Pancreas (tissue), 10 donors: Measurements from ENCODE around the gene ZMYM5. TPM values are rescaled to one million over a fixed set of nuclear protein-coding genes. Genes with fewer than 3 reads are reported as not detected.
"Not testable (repeated sequence)": the region's sequence is repeated elsewhere in the genome, so short reads cannot be mapped to it uniquely, and the experiment has no call there.

Source experiments
- ATAC-seq, 4 donors: fragments of 200-7000 bp; cut with Tn5 transposase; one replicate each; pipeline versions ENCODE4 v1.8.0 to v1.9.1; 2020; ENCODE audit warnings: mild to moderate bottlenecking in 4 of 4, moderate library complexity in 4 of 4
- DNase-seq, 6 donors: peaks; one replicate each; pipeline ENCODE4 v3.0.0-alpha.2; 2020
- FAIRE-seq: peaks from 2 replicates; lab custom pipeline; 2012; peaks lifted over from hg19 to GRCh38; lab: Jason Lieb, UNC
- H3K27ac ChIP-seq, 4 donors: fragments of 200-600 bp; sonication (generic); 1 replicate in 3 of 4; 2 replicates in 1 of 4; pipeline versions ENCODE4 v1.5.0 to v1.8.0; 2020
- H3K27me3 ChIP-seq, 4 donors: fragments of 200-600 bp; one replicate each; pipeline ENCODE4 v1.8.0; 2021
- H3K36me3 ChIP-seq, 3 donors: fragments of 200-600 bp; sonication (generic) in 1 of 3; one replicate each; pipeline versions ENCODE4 v1.5.0 to v1.8.0; 2020 to 2021
- H3K4me1 ChIP-seq, 3 donors: fragments of 200-600 bp; one replicate each; pipeline ENCODE4 v1.8.0; 2021
- H3K4me3 ChIP-seq, 4 donors: fragments of 200-600 bp; sonication (generic) in 2 of 4; one replicate each; pipeline versions ENCODE4 v1.5.0 to v1.8.0; 2020 to 2021
- H3K9me3 ChIP-seq, 4 donors: fragments of 200-600 bp; one replicate each; pipeline ENCODE4 v1.8.0; 2021
- WGBS, 2 donors: extraction: QIAGEN DNeasy Blood & Tissue Kit; methylation state at CpG; one replicate each; pipeline ENCODE4 v1.1.7; 2013; 5-methylcytosine and 5-hydroxymethylcytosine counted together
- intact Hi-C, 3 donors: fragments of 100-400 bp; cut with DNase I; formaldehyde crosslinking; loops; one replicate each; pipeline versions ENCODE4 v1.11.1 to v1.14.2; 2022
- polyA plus RNA-seq, 2 donors: library from polyadenylated mRNA; stranded (reverse); fragments of 200-250 nt; gene quantifications; one replicate each; pipeline ENCODE4 v1.2.3, GENCODE V29; 2013
- total RNA-seq, 6 donors: library from RNA; stranded (reverse); fragmentation: NEBNext Ultra II Directional in 4 of 6; extraction: Animal tissue kit (Norgen Biotek cat#: 25700) in 4 of 6; gene quantifications; one replicate each; pipeline versions ENCODE4 v1.2.1 to v1.2.4, GENCODE V29; 2021 to 2023
- TF ChIP-seq, protein P1 (sequence below), 4 donors: fragments of 200-600 bp; sonication (generic) in 3 of 4; IDR thresholded peaks; one replicate each; pipeline versions ENCODE4 v1.5.0 to v1.8.0; 2021; ENCODE audit warnings: antibody characterized with exemption in 4 of 4
- donor health status: healthy with polysubstance abuse.
- donor health status: DM: no; HTN: no; CAD: no; lungs with moderate emphysema.
- donor health status: DM: no; HTN: no; CAD: no.
- donor health status: control.
- donor health status: control.
- donor health status: Bipolar disorder and iron deficiency.
- donor health status: DM: yes; HTN: yes; CAD: no.
- donor health status: DM: no; HTN: no; CAD: no.
- donor health status: DM: no; HTN: no; CAD: no.
- donor health status: DM: yes; HTN: yes; CAD: no.

Gene ZMYM5
- total and polyA plus RNA-seq, 8 donors = 3.5 to 8.3 (median 5.1) TPM

DNA sequence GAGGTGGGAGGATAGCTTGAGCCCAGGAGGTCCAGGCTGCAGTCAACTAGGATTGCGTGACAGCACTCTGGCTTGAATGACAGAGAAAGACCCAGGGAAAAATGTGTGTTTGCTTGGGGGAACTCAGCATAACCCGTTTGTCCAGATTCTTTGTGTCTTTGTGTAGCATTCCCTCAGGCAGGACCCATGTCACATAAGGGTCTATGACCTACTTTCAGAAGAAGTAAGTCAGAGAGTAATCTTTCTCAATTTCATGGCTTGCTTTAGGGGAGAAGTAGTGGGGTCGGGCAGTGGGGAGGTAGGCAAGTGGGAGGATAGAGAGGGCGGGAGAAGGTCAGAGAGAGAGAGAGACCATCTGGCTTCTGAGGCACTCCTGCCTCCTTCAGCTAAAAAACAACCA lies 68.8 kb downstream of the ZMYM5 start:
- Histone ChIP-seq H3K4me1 (no peaks in the 10 kb centered on the region), H3K4me3 (no peak overlapping the region), H3K9me3 (no peaks in the 10 kb centered on the region), H3K36me3 (no peaks in the 10 kb centered on the region), H3K27me3 (no peaks in the 10 kb centered on the region), H3K27ac (no peak overlapping the region)
- TF ChIP-seq, protein P1, sequence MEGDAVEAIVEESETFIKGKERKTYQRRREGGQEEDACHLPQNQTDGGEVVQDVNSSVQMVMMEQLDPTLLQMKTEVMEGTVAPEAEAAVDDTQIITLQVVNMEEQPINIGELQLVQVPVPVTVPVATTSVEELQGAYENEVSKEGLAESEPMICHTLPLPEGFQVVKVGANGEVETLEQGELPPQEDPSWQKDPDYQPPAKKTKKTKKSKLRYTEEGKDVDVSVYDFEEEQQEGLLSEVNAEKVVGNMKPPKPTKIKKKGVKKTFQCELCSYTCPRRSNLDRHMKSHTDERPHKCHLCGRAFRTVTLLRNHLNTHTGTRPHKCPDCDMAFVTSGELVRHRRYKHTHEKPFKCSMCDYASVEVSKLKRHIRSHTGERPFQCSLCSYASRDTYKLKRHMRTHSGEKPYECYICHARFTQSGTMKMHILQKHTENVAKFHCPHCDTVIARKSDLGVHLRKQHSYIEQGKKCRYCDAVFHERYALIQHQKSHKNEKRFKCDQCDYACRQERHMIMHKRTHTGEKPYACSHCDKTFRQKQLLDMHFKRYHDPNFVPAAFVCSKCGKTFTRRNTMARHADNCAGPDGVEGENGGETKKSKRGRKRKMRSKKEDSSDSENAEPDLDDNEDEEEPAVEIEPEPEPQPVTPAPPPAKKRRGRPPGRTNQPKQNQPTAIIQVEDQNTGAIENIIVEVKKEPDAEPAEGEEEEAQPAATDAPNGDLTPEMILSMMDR (IDR thresholded peaks at IDR 0.05) = no peak
- FAIRE-seq (no peak), ATAC-seq (peak; percentile 22 to 63 (median 54)), DNase-seq (no peak)
- intact Hi-C loops = no loop called here
- WGBS, 2 donors = 63 to 68% methylated on average over 4 of the region's 4 CpGs

DNA sequence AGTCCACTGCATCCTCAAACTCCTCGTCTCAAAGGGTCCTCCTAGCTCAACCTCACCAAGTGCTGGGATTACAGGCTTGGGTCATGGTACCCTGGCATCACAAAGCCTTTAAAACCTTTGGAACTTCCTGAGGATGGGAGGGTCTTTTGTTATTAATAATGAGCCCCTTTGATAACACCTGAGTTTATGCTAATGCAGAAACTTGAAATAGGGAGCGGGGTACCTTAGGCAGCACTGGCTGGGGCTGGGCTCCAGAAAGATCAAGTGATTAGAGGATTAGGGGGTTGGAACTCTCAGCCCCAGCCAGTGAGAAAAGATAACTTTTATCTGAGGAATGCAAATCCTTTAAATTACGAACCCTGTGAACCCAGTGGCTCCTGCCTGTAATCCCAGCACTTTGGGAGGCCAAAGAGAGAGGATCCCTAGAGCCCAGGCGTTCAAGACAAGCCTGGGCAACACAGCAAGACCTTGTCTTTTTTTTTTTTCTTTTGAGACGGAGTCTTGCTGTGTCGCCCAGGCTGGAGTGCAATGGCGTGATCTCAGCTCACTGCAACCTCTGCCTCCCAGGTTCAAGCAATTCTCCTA lies 71.4 kb downstream of the ZMYM5 start:
- ATAC-seq (no peak), DNase-seq (no peak), FAIRE-seq (no peak)
- no peaks in the 10 kb centered on the region for H3K4me1 ChIP-seq
- H3K27me3 ChIP-seq = no peaks in the 10 kb centered on the region
- H3K4me3 ChIP-seq = no peak overlapping the region
- 87 to 96% methylated on average over 7 of the region's 7 CpGs for WGBS, 2 donors
- no peaks in the 10 kb centered on the region for H3K36me3 ChIP-seq
- no peaks in the 10 kb centered on the region for H3K9me3 ChIP-seq
- TF ChIP-seq, protein P1 (IDR thresholded peaks at IDR 0.05) = no peak
- H3K27ac ChIP-seq = no peak overlapping the region
- intact Hi-C loops = no loop called here

DNA sequence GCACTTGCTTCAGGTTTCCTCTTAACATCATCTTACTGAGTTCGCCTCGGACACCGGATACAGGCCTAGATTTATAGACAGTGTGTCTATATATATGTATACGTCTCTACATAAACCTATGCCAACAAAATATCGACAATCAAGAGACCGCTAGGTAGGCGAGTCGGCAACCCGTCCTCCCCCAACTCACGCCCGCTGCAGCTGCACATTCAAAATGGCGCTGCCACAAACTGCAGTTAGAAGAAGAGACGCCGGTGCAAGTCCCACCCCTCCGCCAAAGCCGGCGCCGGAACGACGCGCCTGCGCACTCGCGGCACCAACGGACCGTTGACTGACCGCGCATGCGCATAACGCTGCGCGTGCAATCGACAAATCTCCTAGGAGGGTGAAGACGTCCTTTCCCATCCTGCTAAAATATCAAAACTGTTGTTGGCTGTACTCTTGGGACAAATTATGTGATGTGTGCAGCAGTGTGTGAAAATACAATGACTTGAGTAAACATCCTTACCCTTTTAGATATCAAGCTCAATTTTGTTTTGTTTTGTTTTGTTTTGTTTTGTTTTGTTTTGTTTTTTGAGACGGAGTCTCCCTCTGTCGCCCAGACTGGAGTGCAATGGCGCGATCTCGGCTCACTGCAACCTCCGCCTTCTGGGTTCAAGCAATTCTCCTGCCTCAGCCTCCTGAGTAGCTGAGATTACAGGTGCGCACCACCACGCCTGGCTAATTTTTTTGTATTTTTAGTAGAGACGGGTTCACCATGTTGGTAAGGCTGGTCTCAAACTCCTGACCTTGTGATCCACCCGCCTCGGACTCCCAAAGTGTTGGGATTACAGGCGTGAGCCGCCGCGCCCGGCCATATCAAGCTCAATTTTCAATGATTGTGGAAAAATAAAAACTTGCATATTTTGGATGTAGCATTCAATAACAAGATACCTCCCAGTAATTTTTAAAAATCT lies 80.4 kb downstream of the ZMYM5 start, which contains the start of gene PSPC1:
PSPC1 (minus strand) TSS at position 219 of the 956 bp plus-strand sequence; CDS start at position 31, 188 bp downstream.
- peak within 1 kb of the TSS; percentile 79 to 92 (median 86) for H3K27ac ChIP-seq
- H3K4me1 ChIP-seq, H3K27me3 ChIP-seq, H3K36me3 ChIP-seq, intact Hi-C loops, H3K9me3 ChIP-seq: not testable (repeated sequence)
- DNase-seq = peak; percentile 92 to 99 (median 96)
- 19% methylated on average over 50 of the region's 50 CpGs for WGBS, 2 donors
- H3K4me3 ChIP-seq = peak within 1 kb of the TSS; percentile 55 to 95 (median 86)
- FAIRE-seq = peak; percentile 98
- ATAC-seq = peak; percentile 93 to 98 (median 97)

DNA sequence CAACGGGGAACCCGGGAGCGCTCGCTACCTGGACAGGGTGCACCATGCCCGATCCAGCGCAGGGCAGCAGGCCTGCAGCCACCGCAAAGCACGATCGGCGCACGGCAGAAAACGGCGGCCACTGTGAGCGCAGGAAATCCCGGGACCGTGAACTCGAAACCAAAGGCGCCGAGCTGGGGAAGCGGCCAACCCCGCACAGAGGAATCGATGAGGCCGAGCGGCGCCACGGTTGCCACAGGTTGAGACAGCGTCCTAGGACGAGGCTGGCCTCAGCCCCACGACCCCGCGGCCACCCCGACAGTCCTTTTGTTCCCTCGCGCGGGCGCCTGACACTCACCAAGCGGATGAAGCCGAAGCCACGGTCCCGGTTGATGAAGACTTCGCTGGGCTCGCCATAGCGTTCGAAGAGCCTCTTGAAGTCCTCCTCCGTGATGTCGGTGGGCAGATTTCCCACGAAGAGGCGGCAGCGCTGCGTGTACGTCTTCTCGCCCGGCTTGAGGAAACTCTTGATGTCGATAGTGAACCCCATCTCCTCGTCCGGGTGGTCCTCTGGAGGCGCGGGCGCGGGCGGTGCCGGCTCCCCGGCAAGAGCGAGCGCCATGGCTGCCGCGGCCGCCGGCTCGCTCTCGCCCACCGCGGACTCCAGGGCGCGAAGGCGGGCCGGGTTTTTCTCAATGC lies 81.3 kb downstream of the ZMYM5 start:
- WGBS, 2 donors = 0 to 1% methylated on average over 69 to 77 of the region's 77 CpGs
- DNase-seq = peak; percentile 47 to 82 (median 58)
- H3K4me1 ChIP-seq = peaks cover 0 to 6% (median 0%) of the 10 kb centered on the region in 3 donors
- H3K36me3 ChIP-seq = no peaks in the 10 kb centered on the region
- intact Hi-C loops = no loop called here
- peak; percentile 73 to 82 (median 80) for ATAC-seq
- H3K27me3 ChIP-seq = no peaks in the 10 kb centered on the region
- peak overlapping the region; percentile 55 to 95 (median 86) for H3K4me3 ChIP-seq
- FAIRE-seq = no peak
- H3K9me3 ChIP-seq = no peaks in the 10 kb centered on the region
- peak overlapping the region; percentile 79 to 92 (median 86) for H3K27ac ChIP-seq
- TF ChIP-seq, protein P1 (IDR thresholded peaks at IDR 0.05) = no peak

DNA sequence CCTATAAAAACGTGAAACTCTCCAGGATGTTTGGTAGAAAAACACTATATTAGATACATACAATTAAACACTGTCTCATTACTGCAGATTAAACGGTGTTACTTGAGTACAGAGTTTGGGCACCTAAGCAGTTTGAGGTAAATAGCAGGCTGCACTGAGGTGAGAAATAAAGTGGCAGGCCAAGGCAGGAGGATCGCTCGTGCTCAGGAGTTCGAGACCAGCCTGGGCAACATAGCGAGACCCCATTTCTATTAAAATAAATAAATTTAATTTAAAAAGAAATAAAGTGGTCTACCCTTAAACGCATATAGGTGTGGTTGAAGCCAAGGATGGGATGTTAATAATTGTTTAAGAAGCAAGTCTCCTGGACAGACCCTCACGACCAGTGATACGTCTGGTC lies 81.9 kb downstream of the ZMYM5 start:
- peaks cover 0 to 6% (median 0%) of the 10 kb centered on the region in 3 donors for H3K4me1 ChIP-seq
- TF ChIP-seq, protein P1 (IDR thresholded peaks at IDR 0.05) = no peak
- FAIRE-seq (no peak), ATAC-seq (no peak), DNase-seq (no peak)
- peak overlapping the region in 1 of 4 donors; percentile 92 for H3K27ac ChIP-seq
- H3K36me3 ChIP-seq = no peaks in the 10 kb centered on the region
- intact Hi-C loops = no loop called here
- WGBS, 2 donors = 8 to 10% methylated on average over 9 of the region's 9 CpGs
- no peaks in the 10 kb centered on the region for H3K27me3 ChIP-seq
- H3K9me3 ChIP-seq = no peaks in the 10 kb centered on the region
- H3K4me3 ChIP-seq = peak overlapping the region; percentile 55 to 95 (median 86)

DNA sequence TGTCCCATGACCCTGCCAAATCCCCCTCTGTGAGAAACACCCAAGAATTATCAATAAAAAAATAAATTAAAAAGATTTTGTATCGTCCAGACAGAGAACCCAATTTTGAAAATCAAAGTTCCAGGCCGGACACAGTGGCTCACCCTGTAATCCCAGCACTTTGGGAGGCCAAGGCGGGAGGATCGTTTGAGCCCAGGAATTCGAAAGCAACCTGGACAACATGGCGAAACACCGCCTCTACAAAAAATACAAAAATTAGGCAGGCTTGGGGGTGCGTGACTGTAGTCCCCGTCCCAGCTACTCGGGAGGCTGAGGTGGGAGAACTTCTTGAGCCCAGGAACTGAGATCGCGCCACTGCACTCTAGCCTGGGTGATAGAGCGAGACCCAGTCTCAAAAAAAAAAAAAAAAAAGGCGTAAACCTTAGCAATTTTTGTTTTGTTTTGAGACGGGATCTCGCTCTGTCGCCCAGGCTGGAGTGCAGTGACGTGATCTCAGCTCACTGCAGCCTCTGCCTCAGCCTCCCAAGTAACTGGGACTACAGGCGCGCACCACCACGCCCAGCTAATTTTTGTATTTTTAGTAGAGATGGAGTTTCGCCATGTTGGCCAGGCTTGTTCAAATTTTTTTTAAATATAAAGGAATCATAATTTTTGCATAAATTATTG lies 82.6 kb downstream of the ZMYM5 start:
- peak overlapping the region in 2 of 4 donors; percentile 55 to 84 for H3K4me3 ChIP-seq
- intact Hi-C loops, H3K4me1 ChIP-seq, DNase-seq, H3K27me3 ChIP-seq, H3K9me3 ChIP-seq, H3K27ac ChIP-seq, FAIRE-seq, H3K36me3 ChIP-seq, ATAC-seq: not testable (repeated sequence)
- WGBS, 2 donors = 93% methylated on average over 22 of the region's 22 CpGs
